ENCODE data around the gene UBE2V1. TPM values are rescaled to one million over a fixed set of nuclear protein-coding genes. Genes with fewer than 3 reads are reported as not detected.
A peak's percentile ranks its signal among the peaks of the same experiment; 100 is the strongest.
"Not testable (repeated sequence)": the region's sequence is repeated elsewhere in the genome, so short reads cannot be mapped to it uniquely, and the experiment has no call there.

UBE2V1 gene
- total RNA-seq, 1 donor from 2014 or later, result 120 TPM

DNA sequence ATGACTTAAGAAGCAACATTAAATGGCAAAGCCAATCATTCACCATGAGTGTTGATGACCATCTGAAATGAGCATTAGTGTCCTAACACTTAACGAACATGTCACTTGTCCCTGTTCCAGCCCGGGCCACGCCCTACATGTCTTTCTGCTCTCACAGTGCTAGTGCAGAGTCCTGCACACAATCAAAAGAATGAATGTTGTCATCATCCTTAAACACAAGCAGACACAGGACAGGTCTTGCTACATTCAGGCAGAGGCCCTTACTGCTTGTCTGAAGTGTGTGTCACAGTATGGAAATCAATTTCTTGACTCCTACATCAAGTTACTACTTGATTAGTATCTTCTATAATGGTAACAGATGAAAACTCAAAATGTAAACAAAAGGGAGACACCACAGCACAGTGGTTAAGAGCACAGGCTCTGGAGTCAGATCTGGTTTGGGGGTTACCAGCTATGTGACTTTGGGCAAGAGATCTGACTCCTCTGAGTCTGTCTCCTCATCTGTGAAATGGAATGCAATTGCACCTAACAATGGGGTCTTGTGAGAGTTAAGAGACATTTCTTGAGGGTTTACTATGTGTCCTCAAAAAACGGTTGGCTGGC is 17.4 kb downstream of the UBE2V1 start:
- peak; percentile 28 for DNase-seq (ENCODE audit: low spot score)

DNA sequence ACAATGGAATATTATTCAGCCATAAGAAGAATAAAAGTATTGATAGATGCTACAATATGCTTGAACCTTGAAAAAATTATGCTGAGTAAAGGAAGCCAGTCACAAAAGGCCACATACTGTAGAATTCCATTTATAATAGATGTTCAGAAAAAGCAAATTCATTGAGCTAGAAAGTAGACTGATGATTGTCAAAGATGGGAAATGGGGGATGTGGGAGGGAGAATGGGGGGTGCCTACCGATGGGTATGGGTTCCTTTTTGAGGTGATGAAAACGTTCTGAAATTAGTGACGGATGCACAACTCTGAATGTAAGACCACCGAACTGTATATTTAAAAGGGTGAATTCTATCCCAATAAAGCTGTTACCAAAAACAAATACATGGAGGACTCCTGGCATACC is 18.4 kb downstream of the UBE2V1 start:
- no peak for DNase-seq (ENCODE audit: low spot score)

- DNase-seq (ENCODE audit: low spot score), result peak; percentile 19
Measured at GRCh38 chr20:50093240-50093639, 19.7 kb downstream of the UBE2V1 start.

DNA sequence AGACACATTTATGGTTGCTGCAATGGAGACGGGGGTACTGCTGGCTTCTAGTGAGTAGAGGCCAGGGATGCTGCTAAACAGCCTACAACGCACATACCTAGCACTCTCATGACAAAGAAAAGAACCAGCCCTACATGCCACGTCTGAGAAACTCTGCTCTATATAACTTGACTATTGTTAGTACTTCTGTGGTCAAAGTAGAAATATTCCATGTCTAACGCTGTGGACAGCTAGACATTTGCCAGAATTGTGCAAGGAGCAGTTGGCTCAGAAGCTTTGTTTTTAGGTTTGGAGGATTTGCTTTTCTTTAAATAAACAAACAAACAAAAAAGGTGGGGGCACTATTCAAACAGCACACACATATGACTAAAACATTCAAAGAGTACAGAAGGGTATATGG is 20.5 kb downstream of the UBE2V1 start:
- no peak for DNase-seq (ENCODE audit: low spot score)

DNA sequence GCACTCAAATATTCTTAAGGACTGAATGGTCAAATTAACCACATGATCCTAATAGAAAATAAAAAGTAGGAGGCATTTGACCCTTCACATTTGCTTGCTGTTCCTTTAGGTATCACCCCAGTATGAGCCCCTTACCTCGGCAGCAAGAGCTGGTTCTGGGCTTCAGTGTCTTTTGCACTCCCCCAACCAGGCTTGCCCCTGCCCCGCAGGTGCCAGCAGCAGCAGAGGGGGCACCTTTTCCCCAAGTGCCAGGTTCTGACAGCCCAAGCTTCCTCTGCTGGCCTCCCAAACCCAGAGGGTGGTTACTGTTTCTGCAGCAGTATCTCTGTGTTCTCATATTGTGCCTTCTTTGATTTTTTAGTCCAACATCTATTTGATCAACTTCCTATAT is 23.2 kb downstream of the UBE2V1 start:
- no peak for DNase-seq (ENCODE audit: low spot score)

GRCh38 chr20:50089140-50089786 is 23.7 kb downstream of the UBE2V1 start:
- no peak for DNase-seq (ENCODE audit: low spot score)

DNA sequence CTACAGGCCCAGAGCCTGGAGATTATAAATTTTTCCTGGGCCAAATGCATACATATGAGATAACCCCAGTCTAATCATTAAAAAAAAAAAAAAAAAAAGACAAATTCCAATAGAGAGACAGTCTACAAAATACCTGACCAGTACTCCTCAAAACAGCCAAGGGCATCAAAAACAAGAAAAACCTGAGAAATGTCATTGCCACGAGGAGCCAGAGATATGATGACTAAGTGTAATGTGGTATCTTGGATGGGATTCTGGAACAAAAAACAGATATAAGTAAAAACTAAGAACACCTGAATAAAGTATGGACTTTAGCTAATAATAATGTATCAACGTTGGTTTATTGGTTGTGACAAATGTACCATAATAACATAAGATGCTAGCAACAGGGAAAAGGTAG is 24.9 kb downstream of the UBE2V1 start:
- no peak for DNase-seq (ENCODE audit: low spot score)

DNA sequence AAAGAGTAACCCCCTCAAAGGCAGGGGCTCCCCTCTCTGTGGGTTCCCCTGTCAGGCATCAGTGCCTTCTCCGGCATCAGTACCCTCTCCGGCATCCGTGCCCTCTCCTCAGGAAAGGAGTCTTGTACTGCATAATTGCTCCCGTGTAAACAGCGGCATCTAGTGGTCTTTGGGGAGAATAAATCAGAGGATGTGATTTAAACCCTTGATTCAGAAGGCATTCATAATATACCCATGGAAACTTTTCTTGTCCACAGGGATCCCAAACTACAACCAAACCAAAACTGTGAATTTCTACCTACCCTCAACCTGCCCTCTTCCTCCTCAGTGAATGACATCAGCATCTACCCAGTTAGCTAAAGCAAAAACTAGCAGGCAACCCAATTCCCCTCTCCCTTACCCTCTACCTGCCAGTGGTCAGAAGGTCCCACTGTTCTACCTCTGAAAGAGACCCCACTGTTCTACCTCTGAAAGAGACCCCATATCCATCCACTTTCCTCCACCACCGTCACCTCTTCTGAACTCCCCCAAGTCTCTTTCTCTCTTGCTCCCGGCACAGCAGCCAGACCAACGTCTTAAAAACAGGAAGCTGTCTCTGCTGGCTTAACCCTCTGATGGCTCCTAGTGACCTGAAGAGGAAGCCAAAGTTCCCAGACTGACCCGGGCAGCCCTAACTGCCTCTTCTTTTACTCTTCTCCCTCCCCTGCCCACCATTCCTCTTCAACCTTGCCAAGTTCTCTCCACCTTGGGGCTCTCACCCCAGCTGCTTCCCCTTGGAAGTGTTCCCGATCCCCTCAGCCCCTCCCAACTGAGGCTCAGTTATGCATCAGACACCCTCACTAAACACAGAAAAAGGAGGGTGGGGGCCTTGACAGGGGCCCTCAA is 27.2 kb downstream of the UBE2V1 start:
- DNase-seq (ENCODE audit: low spot score), result no peak

DNA sequence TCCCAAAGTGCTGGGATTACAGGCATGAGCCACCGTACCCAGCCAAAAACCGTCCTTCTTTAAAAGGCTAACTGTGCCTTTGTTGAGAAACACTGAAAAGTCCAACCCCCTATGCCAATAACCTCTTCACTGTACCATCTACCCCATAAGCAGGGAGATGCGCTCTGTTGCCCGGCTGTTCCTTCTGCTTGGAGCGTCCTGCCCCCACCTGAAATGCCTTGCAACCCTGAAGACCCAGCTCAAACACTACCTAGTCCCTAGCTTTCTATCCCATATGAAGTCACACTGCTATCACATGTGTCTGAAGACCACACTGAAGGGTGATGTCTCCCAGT is 27.8 kb downstream of the UBE2V1 start:
- no peak for DNase-seq (ENCODE audit: low spot score)

DNA sequence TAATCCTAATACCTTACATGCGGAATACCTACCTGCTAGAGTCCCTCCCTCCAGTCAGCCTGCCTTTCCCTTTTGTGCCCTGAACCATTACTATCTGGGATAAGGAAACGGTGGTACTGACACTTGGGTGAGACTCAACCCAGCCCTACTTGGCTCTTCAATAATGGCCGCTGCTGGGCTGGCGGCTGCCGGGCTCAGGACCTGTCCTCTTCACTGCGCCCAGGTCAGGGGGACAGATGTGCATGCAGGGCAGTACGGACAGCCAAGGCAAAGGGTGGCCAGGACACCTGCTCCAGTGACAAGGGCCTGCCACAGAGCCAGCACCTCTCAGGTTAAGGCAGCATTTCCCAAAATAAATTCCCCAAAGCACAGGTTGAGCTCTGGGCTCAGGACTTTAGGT is 29.9 kb downstream of the UBE2V1 start:
- no peak for DNase-seq (ENCODE audit: low spot score)

DNA sequence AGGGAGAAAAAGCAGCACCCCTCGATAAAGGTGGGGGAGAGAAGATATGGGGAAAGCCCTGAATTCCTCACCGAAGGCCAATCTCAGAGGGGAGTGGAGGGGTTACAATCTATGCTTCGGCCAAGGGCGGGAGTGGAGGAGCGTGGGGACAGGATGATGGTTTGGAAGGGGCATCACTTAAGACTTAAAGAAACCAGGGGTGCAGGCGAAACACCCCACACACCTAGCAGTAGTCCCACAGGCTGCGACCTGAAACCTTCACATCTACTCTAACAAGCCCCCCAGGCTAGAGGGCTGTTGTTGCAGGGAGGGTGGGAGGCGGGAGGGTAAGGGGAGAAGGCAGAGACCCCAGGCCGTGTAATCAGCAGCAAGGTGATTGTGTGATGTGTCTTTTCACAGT is 30.9 kb downstream of the UBE2V1 start:
- DNase-seq (ENCODE audit: low spot score), result not testable (repeated sequence)

- DNase-seq (ENCODE audit: low spot score), result no peak
Measured at GRCh38 chr20:50077818-50078601, 34.9 kb downstream of the UBE2V1 start.

GRCh38 chr20:50073500-50073899 is 39.5 kb downstream of the UBE2V1 start:
- no peak for DNase-seq (ENCODE audit: low spot score)

GRCh38 chr20:50071039-50071888 is 41.7 kb downstream of the UBE2V1 start:
- DNase-seq (ENCODE audit: low spot score), result peak; percentile 92

DNA sequence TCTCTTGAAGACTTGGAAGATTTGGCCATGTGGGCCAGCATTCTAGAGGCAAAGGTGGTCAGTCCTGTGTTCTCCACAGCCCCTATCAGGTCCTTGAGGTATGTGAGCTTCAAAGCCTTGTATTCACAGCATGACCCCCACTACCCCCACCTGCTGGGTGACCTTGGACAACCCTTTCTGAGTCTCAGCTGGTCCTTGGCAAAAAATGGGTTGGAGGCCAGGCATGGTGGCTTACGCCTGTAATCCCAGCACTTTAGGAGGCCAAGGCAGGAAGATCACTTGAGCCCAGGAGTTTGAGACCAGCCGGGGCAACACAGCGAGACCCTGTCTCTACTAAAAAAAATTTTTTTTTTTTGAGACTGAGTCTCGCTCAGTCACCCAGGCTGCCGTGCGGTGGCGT is 42.6 kb downstream of the UBE2V1 start:
- DNase-seq (ENCODE audit: low spot score), result no peak

DNA sequence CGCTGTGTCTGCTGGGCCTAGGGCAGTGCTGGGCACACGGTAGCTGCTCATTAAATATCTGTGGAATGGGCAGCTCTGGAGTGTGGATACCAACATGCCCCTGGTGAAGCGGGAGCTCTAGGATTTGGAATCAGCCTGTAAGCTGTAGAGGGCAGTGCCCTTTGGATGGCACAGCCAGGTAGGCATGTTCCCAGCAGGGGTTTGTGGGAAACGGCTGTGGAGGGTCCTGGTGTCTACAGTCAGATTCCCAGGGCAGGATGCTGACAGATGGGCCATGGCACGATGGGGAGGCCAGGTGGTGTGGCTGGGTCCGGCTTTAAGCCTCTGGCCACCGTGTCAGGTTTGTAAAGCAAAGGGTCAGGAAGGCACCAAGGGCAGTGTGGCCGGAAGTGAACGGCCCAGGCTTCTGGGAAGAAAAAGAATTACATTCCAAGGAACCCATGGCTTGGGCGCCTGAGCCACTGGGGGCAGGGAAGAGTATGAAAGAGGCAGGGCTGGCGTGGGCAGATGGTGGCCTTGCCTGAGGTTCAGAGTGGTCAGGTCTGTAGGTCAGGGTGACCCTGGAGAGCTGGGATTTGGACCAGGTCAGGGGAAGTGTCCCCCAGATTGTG is 44.8 kb downstream of the UBE2V1 start:
- no peak for DNase-seq (ENCODE audit: low spot score)

DNA sequence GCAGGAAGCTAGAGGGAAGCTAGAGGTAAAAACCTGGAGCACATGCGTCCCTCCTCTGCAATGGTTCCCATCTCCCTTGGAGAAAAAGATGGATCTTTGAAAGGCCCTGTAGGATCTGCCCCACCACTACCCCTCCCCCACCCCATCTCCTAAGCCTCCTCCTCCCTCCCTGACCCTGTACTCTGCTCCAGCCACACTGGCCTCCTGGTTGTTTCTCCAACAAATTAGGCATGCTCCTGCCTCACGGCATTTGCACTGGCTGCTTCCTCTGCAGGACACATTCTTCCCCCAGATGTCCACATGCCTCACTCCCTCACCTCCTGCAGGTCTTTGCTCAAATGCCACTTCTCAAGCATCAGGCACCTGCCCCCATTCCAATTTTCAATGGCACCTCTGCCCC is 45.5 kb downstream of the UBE2V1 start:
- no peak for DNase-seq (ENCODE audit: low spot score)

DNA sequence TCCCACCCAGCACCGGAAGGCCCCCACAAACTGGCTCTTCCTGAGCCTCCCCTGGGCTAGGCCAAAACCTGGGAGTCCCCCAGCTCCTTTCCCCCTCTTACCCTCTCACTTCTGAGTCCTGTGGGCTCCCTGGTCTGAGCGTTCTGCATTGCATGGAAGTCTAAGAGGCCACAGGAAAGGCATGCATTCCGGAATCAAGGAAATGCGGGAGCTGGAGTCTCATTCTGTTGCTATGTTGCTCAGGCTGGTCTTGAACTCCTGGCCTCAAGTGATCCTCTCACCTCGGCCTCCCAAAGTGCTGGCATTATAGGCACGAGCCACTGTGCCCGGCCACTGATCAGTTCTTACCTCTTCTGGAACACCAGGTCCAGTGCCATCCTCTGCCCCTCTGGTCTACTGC is 45.9 kb downstream of the UBE2V1 start:
- DNase-seq (ENCODE audit: low spot score), result no peak

- no peak for DNase-seq (ENCODE audit: low spot score)
Measured at GRCh38 chr20:50066161-50066834, 46.7 kb downstream of the UBE2V1 start.

- no peak for DNase-seq (ENCODE audit: low spot score)
Measured at GRCh38 chr20:50065325-50065615, 47.7 kb downstream of the UBE2V1 start.

DNA sequence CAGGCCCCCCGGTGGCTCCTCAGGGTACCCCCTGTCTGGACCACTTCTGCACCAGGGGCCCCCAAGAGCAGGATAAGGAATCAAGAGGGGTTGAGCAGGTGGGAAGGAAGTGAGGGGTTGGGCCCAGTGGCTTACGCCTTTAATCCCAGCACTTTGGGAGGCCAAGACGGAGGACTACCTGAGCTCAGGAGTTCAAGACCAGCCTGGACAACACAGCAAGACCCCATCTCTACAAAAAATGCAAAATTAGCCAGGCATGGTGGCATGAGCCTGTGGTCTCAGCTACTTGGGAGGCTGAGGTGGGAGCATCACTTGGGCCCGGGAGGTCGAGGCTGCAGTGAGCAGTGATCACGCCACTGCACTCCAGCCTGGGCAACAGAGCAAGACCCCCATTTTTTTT is 49.2 kb downstream of the UBE2V1 start:
- DNase-seq (ENCODE audit: low spot score), result not testable (repeated sequence)
